ENCODE data around the gene MIAT.
"Not testable (repeated sequence)": the region's sequence is repeated elsewhere in the genome, so short reads cannot be mapped to it uniquely, and the experiment has no call there.

Gene MIAT

GRCh38 chr22:26610996-26611395, 46.4 kb upstream of the MIAT start:
- Histone ChIP-seq H3K27me3 (ENCODE audit: control insufficient read depth, insufficient read depth, low read length) (no peaks in the 10 kb centered on the region), H3K9ac (no peak overlapping the region), H3K4me3 (ENCODE audit: low read depth, low read length) (no peak overlapping the region), H3K9me3 (ENCODE audit: control insufficient read depth, low read length) (no peaks in the 10 kb centered on the region), H3K27ac (no peak overlapping the region), H3K36me3 (ENCODE audit: control insufficient read depth, insufficient read depth, low read length) (no peaks in the 10 kb centered on the region), H3K79me2 (no peaks in the 10 kb centered on the region), H3K4me2 (ENCODE audit: low read length) (no peak overlapping the region), H3K4me1 (no peaks in the 10 kb centered on the region), H2AFZ (no peak overlapping the region)
- TF ChIP-seq CTCF (IDR thresholded peaks at IDR 0.05), result no peak

GRCh38 chr22:26612652-26613051, 44.7 kb upstream of the MIAT start:
- H2AFZ ChIP-seq, result no peak overlapping the region
- no peaks in the 10 kb centered on the region for H3K4me1 ChIP-seq
- TF ChIP-seq CTCF (IDR thresholded peaks at IDR 0.05), result no peak
- no peaks in the 10 kb centered on the region for H3K79me2 ChIP-seq
- no peak overlapping the region for H3K4me3 ChIP-seq (ENCODE audit: low read depth, low read length)
- no peaks in the 10 kb centered on the region for H3K36me3 ChIP-seq (ENCODE audit: control insufficient read depth, insufficient read depth, low read length)
- no peaks in the 10 kb centered on the region for H3K27me3 ChIP-seq (ENCODE audit: control insufficient read depth, insufficient read depth, low read length)
- H3K9ac ChIP-seq, result no peak overlapping the region
- H3K9me3 ChIP-seq (ENCODE audit: control insufficient read depth, low read length), result no peaks in the 10 kb centered on the region
- no peak overlapping the region for H3K4me2 ChIP-seq (ENCODE audit: low read length)
- H3K27ac ChIP-seq, result no peak overlapping the region

GRCh38 chr22:26613753-26614152, 43.6 kb upstream of the MIAT start:
- H3K27ac ChIP-seq; H3K4me1 ChIP-seq; H3K4me2 ChIP-seq (ENCODE audit: low read length); H3K27me3 ChIP-seq (ENCODE audit: control insufficient read depth, insufficient read depth, low read length); H2AFZ ChIP-seq; H3K9ac ChIP-seq; H3K4me3 ChIP-seq (ENCODE audit: low read depth, low read length); H3K79me2 ChIP-seq; H3K9me3 ChIP-seq (ENCODE audit: control insufficient read depth, low read length); H3K36me3 ChIP-seq (ENCODE audit: control insufficient read depth, insufficient read depth, low read length): not testable (repeated sequence)

- no peak overlapping the region for H3K27ac ChIP-seq
- no peaks in the 10 kb centered on the region for H3K4me1 ChIP-seq
- H3K79me2 ChIP-seq, result no peaks in the 10 kb centered on the region
- H3K27me3 ChIP-seq (ENCODE audit: control insufficient read depth, insufficient read depth, low read length), result no peaks in the 10 kb centered on the region
- no peak overlapping the region for H2AFZ ChIP-seq
- no peak overlapping the region for H3K9ac ChIP-seq
- H3K4me3 ChIP-seq (ENCODE audit: low read depth, low read length), result no peak overlapping the region
- TF ChIP-seq CTCF (IDR thresholded peaks at IDR 0.05), result no peak
- no peaks in the 10 kb centered on the region for H3K36me3 ChIP-seq (ENCODE audit: control insufficient read depth, insufficient read depth, low read length)
- H3K4me2 ChIP-seq (ENCODE audit: low read length), result no peak overlapping the region
- H3K9me3 ChIP-seq (ENCODE audit: control insufficient read depth, low read length), result no peaks in the 10 kb centered on the region
Measured at GRCh38 chr22:26614322-26614721, 43.1 kb upstream of the MIAT start.

GRCh38 chr22:26615149-26615548, 42.2 kb upstream of the MIAT start:
- no peak for TF ChIP-seq CTCF (IDR thresholded peaks at IDR 0.05)
- H3K27ac ChIP-seq, result no peak overlapping the region
- no peak overlapping the region for H3K4me2 ChIP-seq (ENCODE audit: low read length)
- no peaks in the 10 kb centered on the region for H3K36me3 ChIP-seq (ENCODE audit: control insufficient read depth, insufficient read depth, low read length)
- H2AFZ ChIP-seq, result no peak overlapping the region
- no peaks in the 10 kb centered on the region for H3K4me1 ChIP-seq
- no peaks in the 10 kb centered on the region for H3K79me2 ChIP-seq
- no peaks in the 10 kb centered on the region for H3K9me3 ChIP-seq (ENCODE audit: control insufficient read depth, low read length)
- no peaks in the 10 kb centered on the region for H3K27me3 ChIP-seq (ENCODE audit: control insufficient read depth, insufficient read depth, low read length)
- H3K9ac ChIP-seq, result no peak overlapping the region
- no peak overlapping the region for H3K4me3 ChIP-seq (ENCODE audit: low read depth, low read length)

All from parathyroid adenoma (tissue), 2 donors.